ENCODE data around the gene NXPH1.
"Not testable (repeated sequence)": the region's sequence is repeated elsewhere in the genome, so short reads cannot be mapped to it uniquely, and the experiment has no call there.

The NXPH1 gene

DNA sequence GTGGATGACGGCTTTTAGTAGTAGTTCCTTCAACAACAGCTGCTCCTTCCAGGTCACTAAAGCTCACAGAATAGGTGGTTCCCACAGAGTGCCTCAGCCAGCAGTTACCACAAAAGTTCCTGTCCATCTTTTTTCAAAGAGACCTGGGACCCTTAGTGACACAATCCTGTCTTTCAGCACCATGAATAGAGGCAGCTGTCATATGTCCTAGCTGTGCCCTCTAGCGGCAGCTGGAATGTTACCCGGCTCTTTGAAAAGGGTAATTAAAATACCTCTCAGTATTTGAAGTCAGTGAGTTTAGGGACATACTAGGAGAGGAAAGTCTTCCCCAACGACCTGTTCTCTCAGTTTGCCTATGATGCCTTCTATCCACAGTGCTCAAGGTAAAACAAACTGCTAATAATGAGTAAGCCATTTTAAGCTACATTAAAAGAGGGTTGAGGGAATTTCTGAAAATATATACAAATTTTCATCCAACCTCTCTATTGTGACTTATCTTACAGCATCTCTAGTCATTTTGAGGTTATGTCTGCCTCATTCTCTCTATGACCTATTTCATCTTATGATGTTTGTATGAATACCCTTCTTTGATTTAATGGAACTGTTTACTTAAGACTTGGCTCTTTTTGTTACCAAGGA is 290.8 kb downstream of the NXPH1 start:
- TF ChIP-seq, protein P1, sequence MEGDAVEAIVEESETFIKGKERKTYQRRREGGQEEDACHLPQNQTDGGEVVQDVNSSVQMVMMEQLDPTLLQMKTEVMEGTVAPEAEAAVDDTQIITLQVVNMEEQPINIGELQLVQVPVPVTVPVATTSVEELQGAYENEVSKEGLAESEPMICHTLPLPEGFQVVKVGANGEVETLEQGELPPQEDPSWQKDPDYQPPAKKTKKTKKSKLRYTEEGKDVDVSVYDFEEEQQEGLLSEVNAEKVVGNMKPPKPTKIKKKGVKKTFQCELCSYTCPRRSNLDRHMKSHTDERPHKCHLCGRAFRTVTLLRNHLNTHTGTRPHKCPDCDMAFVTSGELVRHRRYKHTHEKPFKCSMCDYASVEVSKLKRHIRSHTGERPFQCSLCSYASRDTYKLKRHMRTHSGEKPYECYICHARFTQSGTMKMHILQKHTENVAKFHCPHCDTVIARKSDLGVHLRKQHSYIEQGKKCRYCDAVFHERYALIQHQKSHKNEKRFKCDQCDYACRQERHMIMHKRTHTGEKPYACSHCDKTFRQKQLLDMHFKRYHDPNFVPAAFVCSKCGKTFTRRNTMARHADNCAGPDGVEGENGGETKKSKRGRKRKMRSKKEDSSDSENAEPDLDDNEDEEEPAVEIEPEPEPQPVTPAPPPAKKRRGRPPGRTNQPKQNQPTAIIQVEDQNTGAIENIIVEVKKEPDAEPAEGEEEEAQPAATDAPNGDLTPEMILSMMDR (conservative IDR thresholded peaks at IDR 0.05; ENCODE audit: control insufficient read depth, insufficient read depth, low read depth, low read length) = no peak
- no peak overlapping the region for H3K4me3 ChIP-seq (ENCODE audit: control insufficient read depth, low read depth, low read length)
- DNase-seq (ENCODE audit: low read depth) = no peak

DNA sequence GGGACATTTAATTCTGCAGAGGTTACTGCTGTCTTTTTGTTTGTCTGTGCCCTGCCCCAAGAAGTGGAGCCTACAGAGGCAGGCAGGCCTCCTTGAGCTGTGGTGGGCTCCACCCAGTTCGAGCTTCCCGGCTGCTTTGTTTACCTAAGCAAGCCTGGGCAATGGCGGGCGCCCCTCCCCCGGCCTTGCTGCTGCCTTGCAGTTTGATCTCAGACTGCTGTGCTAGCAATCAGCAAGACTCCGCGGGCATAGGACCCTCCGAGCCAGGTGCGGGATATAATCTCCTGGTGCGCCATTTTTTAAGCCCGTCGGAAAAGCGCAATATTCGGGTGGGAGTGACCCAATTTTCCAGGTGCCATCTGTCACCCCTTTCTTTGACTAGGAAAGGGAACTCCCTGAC is 298.3 kb downstream of the NXPH1 start:
- not testable (repeated sequence) for H3K4me3 ChIP-seq (ENCODE audit: control insufficient read depth, low read depth, low read length); DNase-seq (ENCODE audit: low read depth)

DNA sequence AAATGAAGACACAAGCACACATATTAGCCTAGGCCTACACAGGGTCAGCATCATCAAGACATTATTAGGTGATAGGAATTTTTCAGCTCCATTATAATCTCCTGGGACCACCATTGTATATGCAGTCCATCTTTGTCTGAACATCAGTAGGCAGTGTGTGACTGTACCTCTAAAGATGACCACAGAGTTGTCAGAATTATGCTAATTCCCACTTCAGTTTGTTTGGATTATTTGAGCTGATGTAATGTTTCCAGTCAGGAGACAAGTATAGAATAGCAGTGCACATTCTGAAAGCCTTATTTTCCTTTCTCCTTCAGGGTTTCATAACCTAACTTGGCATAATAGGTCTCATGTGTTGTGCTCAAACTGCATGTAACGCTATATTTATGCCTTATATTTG is 306.4 kb downstream of the NXPH1 start:
- TF ChIP-seq, protein P1 (conservative IDR thresholded peaks at IDR 0.05; ENCODE audit: control insufficient read depth, insufficient read depth, low read depth, low read length) = no peak
- no peak for DNase-seq (ENCODE audit: low read depth)
- H3K4me3 ChIP-seq (ENCODE audit: control insufficient read depth, low read depth, low read length) = no peak overlapping the region

DNA sequence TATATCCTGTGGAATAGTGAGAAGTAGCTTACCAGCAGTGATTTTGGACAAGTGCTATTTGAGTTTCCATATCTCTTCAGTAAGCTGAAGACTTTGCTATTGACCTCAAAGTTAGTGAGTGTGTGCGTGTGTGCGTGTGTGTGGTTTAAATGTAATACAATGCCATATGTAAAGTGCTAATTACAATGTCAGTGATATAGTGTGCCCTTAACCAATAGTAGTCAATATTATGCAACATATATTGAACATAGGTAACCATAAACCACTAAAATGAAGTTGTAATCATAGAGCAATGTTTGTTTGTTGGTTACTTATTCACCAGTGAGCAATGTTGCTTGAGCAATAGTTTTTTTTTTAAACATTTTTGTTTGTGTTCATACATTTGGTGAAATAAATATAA is 309.4 kb downstream of the NXPH1 start:
- TF ChIP-seq, protein P1 (conservative IDR thresholded peaks at IDR 0.05; ENCODE audit: control insufficient read depth, insufficient read depth, low read depth, low read length) = no peak
- no peak for DNase-seq (ENCODE audit: low read depth)
- no peak overlapping the region for H3K4me3 ChIP-seq (ENCODE audit: control insufficient read depth, low read depth, low read length)

DNA sequence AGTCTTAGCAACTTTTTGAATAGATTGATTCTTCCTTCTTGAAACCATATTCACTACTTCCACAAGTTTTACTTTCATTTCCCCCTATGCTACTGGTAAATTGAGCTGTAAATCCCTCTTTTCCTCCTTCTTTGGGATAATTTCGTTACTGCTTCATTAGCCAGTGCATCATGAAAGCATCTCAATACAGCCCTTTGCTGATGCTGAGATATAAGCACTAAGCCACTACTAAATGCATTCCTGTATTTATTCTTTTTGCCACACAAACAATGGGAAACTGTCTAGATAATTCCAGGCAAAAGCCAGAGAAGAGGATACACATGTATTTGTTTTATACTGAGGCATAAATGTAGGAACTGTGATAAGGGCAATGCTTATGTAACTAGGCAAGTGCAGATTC is 313.9 kb downstream of the NXPH1 start:
- DNase-seq (ENCODE audit: low read depth) = no peak
- H3K4me3 ChIP-seq (ENCODE audit: control insufficient read depth, low read depth, low read length) = no peak overlapping the region
- TF ChIP-seq, protein P1 (conservative IDR thresholded peaks at IDR 0.05; ENCODE audit: control insufficient read depth, insufficient read depth, low read depth, low read length) = no peak

DNA sequence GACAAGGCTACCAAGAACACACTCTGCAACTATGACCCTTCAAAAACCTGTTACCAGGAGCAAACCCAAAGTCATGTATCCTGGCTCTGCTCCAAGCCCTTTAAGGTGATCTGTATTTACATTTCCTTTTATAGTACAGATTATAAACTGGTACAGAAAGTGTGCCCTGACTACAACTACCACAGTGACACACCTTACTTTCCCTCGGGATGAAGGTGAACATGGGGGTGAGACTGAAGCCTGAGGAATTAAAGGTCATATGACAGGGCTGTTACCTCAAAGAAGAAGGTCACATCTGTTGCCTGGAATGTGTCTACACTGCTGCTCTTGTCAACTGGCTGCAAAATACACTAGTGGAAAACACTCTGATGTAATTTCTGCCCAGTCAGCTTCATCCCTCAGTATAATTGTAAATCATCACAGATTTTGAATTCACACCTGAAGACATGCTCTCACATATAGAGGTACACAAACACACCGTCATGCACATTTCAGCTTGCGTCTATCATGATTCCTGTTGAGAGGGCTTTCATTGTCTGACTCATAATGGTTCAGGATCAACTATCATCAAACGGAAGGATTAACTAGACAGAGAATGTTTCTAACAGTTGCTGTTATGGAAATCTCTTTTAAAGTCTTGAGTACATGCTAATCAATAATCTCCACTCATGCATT is 318.3 kb downstream of the NXPH1 start:
- no peak for DNase-seq (ENCODE audit: low read depth)
- TF ChIP-seq, protein P1 (conservative IDR thresholded peaks at IDR 0.05; ENCODE audit: control insufficient read depth, insufficient read depth, low read depth, low read length) = no peak
- H3K4me3 ChIP-seq (ENCODE audit: control insufficient read depth, low read depth, low read length) = no peak overlapping the region

DNA sequence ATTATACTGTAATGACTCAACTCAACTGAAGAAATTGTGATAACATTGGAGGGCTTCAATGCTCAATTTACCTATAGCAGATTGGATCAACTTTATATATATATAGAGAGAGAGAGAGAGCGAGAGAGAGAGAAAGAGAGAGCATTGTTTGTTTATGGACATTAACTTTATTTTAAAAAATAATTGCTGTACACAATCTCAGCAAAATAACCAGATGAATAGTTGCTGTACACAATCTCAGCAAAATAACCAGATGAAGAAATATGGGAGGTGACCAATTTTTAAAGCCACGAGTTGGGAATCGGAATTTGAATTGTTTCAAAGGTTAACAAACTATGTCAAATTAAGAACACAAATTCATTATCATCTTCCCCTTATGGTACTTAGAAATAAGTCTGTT is 319.9 kb downstream of the NXPH1 start:
- no peak overlapping the region for H3K4me3 ChIP-seq (ENCODE audit: control insufficient read depth, low read depth, low read length)
- TF ChIP-seq, protein P1 (conservative IDR thresholded peaks at IDR 0.05; ENCODE audit: control insufficient read depth, insufficient read depth, low read depth, low read length) = no peak
- no peak for DNase-seq (ENCODE audit: low read depth)
